SIG-M5 (cell line): ENCODE results near the gene FAM156A.
"Not testable (repeated sequence)": the region's sequence is repeated elsewhere in the genome, so short reads cannot be mapped to it uniquely, and the experiment has no call there.

Experiments used
- DNase-seq: peaks from one replicate; lab custom pipeline; 2025; lab: John Stamatoyannopoulos, UW

The FAM156A gene, protein sequence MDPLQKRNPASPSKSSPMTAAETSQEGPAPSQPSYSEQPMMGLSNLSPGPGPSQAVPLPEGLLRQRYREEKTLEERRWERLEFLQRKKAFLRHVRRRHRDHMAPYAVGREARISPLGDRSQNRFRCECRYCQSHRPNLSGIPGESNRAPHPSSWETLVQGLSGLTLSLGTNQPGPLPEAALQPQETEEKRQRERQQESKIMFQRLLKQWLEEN

DNA sequence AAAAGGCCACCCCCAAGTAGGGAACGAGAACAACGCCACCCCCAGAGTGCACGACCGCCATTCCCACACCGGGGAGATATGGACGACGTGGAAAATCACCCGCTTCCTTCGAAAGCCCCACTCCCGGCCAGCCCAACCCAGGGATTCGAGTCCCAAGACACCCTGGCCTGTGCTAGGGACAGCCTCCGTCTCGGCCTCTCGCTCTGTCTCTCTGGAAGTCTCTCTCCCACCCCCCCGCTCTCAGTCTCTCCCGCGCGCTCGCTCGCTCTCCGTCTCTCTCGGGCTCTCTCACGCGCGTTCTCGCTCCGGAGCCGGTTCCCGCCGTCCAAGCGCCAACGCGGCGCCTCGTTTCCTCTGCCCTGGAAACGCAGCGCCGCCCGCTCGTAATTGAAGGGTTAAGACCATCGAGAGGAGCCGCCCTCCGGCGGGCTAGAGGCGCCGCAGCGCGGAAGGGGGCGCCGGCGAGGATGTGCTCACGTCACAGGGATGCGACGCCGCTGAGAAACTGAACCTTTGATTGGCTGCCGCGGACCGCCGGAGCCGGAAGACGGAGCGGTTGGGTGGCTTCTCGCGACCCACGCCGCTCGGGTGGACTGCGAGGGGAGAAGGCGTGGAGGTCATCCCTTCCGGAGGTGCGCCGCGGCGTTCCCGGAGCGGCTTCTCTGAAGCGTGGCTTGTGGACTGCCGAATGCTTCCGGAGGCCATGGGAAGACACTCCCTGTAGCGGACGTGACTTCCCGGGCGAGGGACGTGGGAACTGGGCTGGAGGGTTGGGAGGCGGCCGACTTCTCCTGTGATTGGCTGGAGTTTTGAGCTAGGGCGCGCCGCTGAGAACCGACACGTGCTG, at the start of gene FAM156A:
Gene FAM156A, minus strand, starts transcription at position 406 of the 847 bp plus-strand sequence. CDS start 9,930 bp downstream, outside the sequence.
- not testable (repeated sequence) for DNase-seq

DNA sequence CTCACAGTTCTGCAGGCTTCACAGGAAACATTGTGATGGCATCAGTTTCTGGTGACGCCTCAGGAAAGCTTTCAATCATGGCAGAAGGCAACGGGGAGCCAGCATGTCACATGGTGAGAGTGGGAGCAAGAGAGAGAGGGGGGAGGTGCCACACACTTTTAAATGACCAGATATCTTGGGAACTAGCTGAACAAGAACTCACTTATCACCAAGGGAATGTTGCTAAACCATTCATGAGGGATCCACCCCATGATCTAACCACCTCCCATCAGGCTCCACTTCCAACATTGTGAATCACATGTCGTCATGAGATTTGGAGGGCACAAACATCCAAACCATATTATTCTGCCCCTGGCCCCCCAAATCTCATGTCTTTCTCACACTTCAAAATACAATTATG, 47.0 kb upstream of the FAM156A start:
- no peak for DNase-seq

DNA sequence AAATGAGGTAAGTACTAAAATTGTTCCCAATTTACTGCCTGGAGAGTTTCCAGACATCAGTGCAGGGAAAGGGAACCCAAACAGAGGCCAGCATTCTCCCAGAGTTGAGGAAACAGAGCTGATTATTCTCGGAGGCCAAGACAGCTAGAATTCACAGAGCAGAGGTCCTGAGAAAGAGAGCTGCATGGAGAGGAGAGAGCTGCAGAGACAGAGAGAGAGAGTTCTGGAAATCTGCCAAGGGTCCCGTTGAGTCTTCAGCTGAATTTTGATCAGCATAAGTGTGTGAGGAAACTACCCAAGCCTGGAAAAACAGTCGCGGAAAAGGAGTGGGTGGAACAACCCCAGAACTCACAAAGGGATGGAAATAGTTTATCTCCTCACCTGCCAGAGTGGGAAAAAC, 46.5 kb upstream of the FAM156A start:
- DNase-seq = no peak

DNA sequence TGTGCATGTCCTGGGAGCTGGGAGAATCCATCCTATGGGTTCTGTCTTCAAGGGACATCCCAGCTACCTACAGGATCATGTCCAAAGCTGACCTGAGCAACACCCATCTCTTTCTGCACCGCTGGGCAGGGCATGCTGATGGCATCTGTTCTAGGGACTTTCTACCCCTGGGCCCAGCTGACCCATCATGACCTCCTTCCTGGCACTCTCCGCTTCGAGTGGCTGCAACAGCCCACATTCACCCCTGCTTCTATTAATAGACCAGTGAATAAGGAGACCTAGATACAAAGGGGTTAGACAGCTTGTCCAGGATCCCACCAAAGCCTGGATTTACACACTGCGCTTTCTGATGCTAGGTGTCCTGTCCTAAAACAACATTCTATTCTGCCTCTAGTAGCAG, 45.7 kb upstream of the FAM156A start:
- no peak for DNase-seq

DNA sequence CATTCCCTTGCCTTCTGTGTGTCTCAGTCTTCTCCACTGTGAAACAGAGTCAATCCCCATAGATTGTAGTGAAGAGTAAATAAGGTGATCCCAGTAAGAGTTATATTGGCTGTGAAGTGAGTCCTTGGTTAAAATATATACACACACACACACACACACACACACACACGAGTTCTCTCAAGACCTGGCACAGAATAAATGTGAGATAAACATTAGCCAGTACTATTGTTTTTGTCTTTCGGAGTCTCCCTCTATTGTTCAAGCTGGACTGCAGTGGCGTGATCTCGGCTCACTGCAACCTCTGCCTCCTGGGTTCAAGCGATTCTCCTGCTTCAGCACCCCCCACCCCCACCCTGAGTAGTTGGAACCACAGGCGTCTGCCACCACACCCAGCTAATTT, 44.8 kb upstream of the FAM156A start:
- no peak for DNase-seq

DNA sequence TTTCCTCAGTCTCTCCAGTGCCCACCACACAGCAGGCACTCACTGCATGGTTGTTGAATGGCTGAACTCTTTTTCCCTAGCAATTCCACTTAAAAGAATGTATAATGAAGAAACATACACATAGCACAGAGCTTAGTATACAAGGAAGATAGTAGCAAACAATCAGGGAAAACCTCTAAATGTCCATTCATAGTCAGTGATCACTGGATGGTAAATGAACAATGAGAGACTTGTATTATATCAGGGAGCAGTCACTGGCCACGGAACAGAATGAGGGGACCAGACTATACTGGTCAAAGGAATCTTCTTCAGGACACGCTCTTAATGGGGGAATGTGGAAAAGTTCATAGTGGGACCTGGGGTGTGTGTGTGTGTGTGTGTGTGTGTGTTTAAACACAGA, 43.6 kb upstream of the FAM156A start:
- DNase-seq = no peak

DNA sequence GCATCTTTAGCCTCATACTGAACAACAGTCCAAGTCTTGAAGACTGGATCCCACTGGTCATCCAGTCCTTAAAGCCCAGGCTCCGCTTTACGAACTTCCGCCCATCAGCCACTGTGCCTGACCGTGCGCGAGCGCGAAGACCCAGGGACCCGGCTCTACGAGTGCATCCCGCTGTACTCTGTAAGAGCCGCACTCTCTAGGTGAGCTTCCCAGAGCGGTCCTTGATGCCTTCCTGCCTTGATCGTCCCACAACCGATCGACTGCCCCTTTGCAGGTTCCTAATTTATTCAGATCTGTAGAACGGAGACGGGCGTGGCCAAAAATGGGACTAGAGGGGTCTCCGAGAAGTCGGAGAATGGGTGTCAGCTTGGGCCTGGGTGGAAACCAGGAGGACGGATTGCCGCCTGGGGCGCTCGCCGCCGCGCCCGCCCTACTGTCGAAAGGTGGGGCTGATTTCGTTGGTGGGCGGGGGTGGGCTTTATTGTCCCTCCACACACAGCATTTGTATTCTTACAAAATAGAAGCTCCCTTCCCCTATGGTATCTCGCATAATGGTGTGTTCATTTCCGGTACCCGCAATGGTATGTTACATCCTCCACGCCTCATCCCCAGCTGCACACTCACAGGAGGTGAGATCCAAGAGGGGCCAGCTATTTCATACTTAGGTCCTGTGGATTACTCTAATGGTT, 42.3 kb upstream of the FAM156A start:
- no peak for DNase-seq

DNA sequence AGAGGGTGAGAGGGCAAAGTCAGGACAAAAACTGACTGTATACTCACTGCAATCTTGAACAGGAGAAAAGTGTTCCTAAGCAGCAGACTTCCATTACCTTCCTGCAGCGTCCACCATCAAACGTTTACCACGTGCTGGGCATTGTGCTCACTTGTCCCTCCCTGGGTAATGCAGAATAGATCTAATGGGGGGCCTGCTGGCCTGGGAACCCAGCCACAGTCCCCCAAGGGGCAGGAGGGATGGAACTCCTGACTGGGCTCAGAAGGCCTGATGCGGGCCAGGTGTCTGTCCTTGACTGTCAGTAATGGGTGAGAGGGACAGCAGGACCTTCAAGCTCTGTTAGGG, 37.6 kb upstream of the FAM156A start:
- no peak for DNase-seq

DNA sequence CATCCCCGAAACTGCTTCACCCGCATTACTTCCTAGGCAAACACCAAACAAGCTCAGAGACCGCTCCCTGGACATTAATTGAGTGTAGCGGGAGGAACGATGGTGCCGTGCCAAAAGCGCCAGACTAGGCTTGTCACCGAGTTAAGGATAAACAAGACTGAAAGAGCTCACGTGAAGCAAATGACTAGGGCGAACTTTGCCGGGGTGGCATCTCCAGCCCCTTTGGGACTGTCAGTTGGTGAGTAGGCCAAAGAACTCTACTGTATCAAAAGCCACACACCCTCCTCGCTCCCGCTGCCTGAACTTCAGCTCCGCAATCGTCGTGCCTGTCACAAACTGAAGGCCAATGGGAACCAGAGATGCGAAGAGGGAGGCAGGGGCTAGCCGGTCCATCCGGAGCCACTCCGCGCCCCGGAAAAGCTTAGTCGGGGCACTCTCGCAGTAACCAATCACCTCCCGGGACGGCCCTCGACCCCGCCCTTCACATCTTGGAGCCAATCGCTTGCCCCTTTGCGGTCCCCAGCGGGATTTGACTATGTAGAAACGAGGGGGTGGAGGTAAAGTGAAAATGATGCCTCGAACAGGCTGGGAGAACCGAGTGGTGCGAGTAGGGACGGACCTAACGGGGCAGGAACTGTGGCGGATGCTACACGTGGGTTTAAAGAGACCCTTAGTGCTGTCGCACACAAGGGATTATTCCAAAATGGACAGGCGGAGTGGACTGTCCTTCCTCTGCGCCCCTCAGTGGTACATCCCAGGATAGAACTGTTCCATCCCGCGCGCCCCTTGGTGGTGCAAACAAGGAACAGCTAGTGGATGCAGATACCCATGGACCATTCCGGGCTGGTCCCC, 37.0 kb upstream of the FAM156A start:
- DNase-seq = peak; percentile 53

DNA sequence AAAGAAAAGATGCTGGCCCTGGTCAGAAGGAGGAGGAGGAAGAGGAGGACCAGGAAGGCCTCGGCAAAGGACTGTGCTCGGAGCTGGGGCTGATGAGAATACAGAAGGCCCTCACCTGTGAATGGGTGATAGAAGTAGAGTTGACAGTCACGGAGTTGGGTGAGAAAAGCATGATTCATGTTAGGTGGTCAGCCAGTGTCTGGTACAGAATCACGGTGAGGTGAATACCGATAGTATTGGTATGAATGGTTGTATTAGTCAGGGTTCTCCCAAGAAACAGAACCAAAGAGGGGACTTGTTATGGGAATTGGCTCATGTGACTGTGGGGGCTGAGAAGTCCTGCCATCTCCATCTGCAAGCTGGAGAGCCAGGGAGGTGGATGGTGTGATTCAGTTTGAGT, 32.5 kb upstream of the FAM156A start:
- no peak for DNase-seq

DNA sequence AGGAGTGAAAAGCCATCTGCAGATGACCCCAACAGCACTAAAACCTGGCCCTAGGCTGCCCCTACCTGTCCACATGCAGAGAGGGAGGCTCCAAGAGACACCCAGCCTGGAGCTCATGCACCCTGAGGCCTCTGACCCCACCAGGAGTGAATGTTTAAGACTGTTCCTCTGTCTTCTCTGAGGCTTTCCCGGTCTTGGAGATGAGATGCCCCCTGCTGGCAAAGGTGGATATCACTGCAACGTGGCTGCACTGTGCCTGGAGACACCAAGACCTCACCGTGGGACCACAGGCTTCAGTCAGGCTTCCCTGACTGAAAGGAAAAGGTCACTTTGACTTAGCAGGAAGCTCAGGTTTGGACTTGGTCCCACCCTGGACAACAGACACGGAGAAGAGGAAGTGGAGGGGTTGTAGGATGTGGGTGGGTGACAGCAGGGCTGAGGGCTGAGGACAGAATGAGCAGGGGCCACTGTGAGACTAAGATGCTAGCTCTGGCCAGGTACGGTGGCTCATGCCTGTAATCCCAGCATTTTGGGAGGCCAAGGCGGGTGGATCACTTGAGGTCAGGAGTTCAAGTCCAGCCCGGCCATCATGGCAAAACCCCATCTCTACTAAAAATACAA, 31.8 kb upstream of the FAM156A start:
- DNase-seq = not testable (repeated sequence)

DNA sequence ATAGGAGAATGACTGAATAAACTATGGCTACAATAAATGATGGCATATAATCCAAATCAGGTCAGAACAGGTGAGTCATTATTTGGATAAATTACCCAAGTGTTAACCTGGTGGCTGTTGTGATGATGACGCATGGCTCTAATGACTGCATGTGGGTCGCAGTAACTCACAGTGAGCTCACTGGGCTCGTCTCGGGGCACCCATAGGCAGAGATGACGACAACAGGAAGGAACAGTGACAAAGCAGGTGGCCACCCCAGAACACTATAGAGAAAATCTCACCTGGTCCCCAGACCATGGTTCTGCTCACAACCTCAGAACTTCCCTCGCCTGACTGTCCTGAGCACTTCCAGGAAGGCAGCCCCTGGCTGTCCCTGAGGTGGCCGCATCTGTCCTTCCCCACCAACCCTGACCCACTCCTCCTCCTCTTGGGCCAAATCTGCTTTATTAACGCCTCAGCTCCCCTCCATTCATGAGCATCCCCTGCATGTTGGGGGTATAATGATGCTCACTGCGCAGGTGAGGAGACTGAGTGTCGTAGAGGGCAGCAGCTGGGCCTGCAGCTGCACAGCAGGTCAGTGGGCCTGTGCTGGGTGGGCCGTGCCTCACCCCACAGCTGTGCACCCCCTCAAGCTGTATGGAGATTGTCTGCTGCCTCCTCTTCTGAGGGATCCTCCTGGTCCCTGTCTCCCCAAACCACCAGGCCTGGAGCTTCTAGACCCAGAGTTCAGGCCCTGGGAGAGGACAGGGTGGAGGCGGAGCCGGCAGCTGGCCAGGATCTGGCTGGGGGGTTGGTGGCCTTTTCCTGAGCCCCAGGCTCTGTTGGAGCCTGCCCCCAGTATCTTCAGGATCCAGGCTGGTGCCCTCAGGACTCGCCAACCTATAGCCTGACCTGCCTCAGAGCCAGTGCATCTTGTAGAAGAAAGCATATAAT, 30.9 kb upstream of the FAM156A start:
- DNase-seq = no peak

DNA sequence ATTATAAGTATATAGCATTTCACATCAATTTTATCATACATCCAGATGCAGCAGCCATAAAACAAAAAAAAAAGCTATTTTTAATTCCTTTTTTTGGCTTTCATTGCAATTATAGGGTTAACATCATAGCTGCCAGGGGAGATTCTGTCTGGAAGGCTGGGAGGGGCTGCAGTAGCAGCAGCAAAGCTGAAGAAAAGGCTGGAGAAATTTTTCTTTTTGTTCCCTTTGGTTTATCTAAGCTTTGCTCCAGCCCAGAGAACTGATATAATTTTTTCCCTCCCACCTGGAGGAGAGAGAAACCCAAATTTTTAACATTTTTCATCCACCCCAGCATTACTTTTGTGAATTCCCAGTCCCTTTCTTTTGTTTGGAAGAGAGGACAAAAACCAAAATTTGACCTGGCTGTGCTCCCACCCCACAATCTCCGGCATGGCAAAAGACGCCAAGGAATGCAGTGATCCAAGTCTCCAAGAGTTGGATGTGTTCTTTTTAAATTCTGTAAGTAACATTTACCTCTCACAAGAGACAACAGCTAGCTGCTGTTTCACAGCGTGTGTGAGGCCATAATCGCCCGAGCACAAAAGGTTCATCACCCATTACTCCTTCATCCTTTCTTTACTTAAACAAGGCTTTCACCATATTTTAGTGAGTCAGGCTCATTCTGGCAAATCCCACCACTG, 25.1 kb upstream of the FAM156A start:
- no peak for DNase-seq

DNA sequence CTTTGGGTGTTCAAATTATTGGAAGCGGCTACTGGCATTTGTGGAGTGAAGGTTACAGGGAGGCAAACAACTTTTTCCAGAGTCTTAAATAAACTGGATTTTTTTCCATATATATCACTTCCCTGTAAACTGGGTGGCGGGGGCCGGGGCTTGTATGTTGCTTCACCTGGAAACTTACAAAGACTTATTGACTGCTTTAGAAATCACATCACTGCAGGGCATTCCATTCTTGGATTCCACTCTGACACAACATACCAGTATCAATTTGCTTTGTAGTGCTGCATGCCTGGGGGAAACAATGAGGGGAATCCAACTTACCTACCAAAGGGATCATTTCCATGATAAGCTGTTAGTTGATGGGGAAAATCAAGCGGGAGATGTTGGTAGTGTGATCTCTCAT, 21.7 kb upstream of the FAM156A start:
- no peak for DNase-seq

DNA sequence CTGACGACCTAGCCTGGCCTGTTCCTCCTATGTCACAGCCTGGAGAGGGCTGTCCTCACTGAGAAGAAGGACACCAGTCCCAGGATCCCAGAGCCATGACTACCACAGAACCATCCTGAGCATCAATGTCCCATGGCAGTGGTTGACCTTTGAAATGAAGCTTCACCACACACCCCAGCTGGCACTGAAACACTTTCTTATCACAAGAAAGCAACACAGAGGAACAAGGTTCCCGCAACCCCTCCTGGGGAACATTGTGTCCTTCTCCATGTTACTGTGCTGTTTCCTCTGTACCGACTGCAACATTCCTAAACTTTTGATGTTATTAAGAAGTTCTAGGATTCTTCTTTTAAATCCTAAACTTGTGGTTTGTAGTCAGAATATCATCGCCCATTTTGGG, 21.2 kb upstream of the FAM156A start:
- no peak for DNase-seq

DNA sequence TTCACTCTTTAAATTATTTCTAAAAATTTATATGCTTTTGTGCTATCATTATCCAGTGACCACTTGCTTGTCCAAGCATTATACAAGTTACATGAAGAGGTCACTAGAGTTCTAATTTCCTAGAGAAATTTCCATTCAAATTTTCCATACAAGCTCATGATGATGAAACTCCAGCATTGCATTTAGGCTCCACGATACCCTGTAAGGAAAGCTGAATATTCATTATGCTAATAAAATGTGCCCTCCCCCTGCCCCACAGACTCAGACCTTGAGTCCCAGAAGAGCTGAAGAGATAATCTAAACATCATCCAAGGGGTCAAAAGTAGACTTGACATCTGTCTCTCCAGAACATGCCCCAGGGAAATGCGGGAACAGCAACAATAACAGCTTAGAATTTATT, 19.6 kb upstream of the FAM156A start:
- no peak for DNase-seq

DNA sequence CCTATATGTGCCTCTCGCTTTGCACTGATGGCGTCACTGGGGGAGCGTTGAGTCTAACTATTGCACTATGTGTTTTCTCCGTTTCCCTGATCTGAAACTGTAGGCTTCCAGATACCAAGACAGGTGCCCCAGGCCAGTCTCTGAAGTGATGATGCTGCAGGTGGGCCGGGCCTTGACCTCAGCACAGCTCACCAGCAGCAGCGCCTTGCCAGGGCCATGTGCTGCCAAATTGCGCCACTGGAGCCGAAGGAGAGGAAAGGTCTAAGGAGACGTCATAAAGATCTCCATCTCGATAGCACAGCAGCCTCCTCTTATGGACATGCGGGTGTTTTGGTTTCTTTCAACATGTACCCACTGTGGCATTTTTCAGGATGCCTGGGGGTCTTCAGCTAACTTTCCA, 17.3 kb upstream of the FAM156A start:
- not testable (repeated sequence) for DNase-seq

DNA sequence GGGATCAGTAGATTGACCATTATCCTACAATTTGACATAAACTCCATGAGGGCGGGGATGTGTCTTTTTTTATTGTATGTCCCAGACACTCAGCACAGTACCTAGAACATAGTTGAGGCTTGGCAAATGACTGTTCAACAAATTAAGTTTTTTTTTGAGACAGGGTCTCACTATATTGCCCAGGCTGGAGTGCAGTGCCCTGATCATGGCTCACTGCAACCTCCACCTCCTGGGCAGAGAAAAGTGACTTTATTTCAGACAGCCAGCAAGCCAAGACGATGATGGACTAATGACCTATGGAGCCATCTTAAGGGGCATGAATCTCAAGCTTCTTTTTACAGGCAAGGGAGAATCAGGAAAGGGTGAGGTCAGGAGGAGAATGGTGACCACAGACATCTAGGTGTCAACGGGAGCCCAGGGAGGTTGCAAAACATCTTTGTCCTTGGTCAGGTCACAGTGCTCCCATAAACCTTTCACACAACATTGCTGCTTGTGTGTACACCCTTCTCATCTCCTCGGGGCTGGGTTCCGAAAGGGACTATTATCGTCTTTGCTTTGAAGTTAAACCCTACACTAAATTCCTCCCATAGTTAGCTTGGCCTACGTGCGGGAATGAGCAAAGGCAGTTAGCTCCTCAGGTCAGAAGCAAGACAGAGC, 16.1 kb upstream of the FAM156A start:
- not testable (repeated sequence) for DNase-seq

DNA sequence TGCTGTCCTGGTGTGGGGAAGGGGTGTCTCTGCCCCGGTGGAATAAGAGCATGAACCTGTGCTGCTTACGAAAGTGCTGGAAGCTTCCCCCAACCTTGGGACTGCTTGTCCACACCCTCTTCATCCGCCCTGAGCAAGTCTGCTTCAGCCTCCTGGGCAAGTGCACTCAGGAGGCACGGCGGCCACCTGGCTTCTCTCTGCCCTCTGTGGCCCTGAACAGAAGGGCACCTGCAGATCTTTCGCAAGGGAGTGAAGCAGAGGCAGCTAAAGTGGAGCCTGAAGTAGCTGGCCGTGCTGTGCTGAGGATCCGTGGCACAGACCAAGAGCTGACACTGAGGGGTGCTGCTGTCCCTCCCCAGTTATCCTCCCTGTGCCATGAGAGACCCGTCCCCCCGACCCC, 9.6 kb upstream of the FAM156A start:
- DNase-seq = not testable (repeated sequence)
